GM21447 (cell line): ENCODE data around the gene SPIB.
"Not testable (repeated sequence)": the region's sequence is repeated elsewhere in the genome, so short reads cannot be mapped to it uniquely, and the experiment has no call there.

ENCODE experiments used
- ATAC-seq: cut with Tn5 transposase; IDR thresholded peaks from one replicate; pipeline ENCODE4 v1.9.1; 2021; ENCODE audit not compliant: unreplicated experiment

The SPIB gene

GRCh38 chr19:50390952-50391351 is 27.8 kb upstream of the SPIB start:
- not testable (repeated sequence) for ATAC-seq

DNA sequence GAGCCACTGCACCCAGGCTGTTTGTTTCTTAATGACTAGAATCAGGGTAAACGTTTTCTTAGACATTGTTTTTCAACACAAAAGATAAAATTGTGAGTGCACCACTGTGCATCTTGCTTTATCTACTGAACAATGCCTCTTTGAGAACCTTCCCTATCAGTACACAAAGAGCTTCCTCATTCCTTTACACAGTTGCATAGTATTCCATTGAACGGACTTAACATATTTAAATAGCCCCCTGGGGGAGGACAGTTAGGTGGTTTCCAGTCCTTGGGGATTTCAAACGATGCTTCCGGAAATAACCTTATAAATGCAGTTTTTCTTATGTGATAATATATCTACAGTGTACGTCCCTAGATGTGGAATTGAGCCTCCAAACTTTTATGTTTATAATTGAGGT is 26.0 kb upstream of the SPIB start:
- ATAC-seq: no peak

DNA sequence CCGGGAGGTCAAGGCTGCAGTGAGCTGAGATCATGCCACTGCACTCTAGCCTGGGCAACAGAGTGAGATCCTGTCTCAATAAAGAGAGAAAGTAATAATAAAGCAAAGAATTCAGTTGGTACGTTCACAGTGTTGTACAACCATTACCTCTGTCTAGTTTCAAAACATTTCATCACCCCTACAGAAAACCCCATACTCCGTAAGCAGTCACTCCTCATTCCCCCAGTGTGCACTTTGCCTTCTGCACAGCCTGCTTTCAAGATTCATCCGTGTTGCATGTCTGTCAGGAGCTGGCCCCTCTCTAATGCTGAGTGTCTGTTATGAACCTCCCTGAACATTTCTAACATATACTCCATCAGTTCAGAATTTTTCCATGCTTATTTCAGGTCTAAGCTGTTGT is 25.1 kb upstream of the SPIB start:
- ATAC-seq: no peak

GRCh38 chr19:50394017-50394416 is 24.7 kb upstream of the SPIB start:
- ATAC-seq: no peak

DNA sequence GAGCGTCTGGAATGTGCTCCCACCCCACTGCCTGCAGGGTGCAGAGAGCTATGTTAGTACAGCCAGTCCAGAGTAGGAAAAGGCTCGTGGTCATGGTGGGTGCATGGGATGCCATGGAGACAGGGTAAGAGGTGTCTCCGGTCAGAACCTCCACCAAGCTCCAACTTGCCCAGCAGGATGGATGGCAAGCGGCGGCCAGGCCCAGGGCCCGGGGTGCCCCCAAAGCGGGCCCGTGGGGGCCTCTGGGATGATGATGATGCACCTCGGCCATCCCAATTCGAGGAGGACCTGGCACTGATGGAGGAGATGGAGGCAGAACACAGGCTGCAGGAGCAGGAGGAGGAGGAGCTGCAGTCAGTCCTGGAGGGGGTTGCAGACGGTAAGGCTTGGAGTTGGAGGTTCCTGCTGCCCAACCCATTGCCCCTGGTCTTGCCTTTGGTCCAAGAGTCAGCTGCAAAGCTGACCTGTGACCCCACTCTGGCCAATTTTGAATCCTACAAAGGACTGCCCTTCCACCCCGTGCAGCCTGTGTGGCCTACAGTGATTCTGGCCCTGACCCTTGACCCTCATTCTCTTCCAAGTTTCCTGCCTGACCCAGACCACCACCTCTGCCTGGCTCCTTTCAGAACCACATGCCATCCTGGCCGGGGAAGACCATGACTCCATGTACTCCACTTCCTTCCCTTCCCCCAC is 19.9 kb upstream of the SPIB start:
- no peak for ATAC-seq

GRCh38 chr19:50399368-50399745 is 19.4 kb upstream of the SPIB start:
- no peak for ATAC-seq

DNA sequence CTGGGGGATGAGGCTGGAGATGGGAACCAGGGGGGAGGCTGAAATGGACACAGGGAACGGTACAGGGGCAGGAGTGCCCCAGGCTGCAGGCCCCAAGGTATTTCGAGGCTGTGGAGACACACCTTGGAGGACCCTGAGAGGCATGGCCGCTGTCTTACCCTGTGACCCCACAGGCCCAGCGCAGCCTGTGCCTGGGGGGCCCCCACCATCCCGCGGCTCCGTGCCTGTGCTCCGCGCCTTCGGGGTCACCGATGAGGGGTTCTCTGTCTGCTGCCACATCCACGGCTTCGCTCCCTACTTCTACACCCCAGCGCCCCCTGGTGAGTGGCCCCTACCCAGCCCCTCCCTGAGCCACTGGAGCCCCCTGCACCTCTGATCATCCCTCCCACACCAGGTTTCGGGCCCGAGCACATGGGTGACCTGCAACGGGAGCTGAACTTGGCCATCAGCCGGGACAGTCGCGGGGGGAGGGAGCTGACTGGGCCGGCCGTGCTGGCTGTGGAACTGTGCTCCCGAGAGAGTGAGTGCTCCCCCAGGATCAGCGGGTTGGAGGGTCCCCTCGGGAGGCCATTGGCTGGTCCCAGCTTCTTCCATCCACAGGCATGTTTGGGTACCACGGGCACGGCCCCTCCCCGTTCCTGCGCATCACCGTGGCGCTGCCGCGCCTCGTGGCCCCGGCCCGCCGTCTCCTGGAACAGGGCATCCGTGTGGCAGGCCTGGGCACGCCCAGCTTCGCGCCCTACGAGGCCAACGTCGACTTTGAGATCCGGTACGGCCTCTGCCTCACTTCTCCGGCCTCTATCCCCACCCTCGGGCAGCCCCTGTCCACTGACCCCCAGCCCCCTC is 16.9 kb upstream of the SPIB start:
- ATAC-seq: no peak

GRCh38 chr19:50402544-50403301 is 16.0 kb upstream of the SPIB start:
- ATAC-seq: no peak

DNA sequence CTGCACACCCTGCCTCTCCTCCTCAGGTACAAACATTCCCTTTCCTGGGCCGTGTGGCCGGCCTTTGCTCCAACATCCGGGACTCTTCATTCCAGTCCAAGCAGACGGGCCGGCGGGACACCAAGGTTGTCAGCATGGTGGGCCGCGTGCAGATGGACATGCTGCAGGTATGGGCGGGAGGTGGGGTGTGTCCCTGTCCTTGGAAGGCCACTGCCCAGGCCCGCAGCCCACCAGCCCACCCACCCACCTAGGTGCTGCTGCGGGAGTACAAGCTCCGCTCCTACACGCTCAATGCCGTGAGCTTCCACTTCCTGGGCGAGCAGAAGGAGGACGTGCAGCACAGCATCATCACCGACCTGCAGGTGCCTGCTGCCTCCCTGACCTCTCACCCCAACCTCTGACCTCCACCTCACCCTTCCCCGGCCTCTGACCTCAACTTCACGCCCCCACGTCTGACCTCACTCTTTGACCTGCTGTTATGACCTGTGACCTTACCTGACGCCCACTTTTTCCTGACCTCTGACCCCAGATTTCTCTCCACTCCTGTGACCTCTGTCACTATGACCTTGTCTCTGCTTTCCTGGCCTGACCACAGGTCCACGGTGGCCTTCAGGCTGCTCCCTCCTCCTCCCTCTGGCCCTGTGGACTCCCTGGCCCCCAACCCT is 12.4 kb upstream of the SPIB start:
- no peak for ATAC-seq

DNA sequence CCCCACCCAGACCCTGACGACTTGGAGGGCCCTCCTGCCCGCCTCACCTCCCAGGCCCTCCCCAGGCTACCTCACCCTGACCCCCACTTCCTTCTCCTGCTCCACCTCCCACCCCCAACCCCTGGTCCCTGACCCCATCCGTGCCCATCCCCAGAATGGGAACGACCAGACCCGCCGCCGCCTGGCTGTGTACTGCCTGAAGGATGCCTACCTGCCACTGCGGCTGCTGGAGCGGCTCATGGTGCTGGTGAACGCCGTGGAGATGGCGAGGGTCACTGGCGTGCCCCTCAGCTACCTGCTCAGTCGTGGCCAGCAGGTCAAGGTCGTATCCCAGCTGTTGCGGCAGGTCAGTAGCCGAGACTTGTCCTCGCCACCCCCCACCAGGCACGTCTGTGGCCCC is 11.9 kb upstream of the SPIB start:
- no peak for ATAC-seq

GRCh38 chr19:50409347-50409746 is 9.4 kb upstream of the SPIB start:
- ATAC-seq: no peak

- ATAC-seq: no peak
These were observed 8.6 kb upstream of the SPIB start for GRCh38 chr19:50410109-50410508.

GRCh38 chr19:50412419-50412818 is 6.3 kb upstream of the SPIB start:
- no peak for ATAC-seq

GRCh38 chr19:50413096-50413495 is 5.6 kb upstream of the SPIB start:
- no peak for ATAC-seq

DNA sequence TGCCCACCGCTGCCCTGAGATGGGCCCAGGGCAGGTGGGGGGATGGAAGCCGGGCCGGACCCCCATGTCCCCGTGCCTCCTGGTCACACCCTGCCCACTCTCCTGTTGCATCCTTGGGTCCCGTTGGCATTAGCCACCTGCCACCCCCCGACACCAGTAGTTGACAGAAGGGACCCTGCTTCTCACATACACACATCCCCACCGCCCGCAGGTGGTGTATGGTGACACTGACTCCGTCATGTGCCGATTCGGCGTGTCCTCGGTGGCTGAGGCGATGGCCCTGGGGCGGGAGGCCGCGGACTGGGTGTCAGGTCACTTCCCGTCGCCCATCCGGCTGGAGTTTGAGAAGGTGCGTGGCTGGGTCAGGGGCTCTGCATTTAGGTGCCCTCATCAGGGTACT is 5.2 kb upstream of the SPIB start:
- ATAC-seq: no peak

DNA sequence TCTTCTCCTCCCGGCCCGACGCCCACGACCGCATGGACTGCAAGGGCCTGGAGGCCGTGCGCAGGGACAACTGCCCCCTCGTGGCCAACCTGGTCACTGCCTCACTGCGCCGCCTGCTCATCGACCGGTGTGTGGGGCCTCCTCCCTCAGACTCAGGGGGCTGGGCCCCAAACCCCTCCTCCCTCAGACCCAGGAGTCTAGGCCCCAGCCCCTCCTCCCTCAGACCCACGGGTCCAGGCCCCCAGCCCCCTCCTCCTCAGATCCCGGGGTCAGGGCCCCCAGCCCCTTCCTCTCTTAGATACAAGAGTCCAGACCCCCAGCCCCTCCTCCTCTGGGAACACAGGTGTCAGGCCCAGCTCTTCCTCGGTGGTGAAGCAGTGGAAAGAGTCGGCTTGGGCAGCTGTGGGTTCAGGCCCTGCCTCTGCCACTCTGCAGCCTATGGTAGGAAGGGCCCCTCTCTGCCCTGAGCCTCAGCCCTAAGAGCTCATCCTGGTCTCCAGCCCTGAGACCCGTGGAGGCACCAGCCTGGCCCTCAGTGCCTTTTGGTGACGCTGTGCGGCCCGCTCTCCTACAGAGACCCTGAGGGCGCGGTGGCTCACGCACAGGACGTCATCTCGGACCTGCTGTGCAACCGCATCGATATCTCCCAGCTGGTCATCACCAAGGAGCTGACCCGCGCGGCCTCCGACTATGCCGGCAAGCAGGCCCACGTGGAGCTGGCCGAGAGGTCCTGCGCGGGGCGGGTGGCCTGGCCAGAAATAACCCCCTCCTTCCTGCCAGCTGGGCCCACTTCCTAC is 3.7 kb upstream of the SPIB start:
- ATAC-seq: peak; percentile 23

DNA sequence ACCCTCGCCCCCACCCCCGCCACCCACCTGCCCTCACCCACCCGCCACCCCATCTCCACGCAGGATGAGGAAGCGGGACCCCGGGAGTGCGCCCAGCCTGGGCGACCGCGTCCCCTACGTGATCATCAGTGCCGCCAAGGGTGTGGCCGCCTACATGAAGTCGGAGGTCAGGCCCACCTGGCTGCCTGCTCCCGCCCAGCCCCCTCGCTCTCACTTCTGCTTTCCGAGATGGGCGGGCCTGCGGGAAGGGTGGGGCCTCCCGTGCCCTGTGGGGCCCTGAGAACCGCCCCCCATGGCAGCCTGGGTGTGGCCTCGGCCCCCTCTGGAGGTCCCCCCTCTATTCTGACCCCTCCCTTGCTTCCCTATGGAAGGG is 3.1 kb upstream of the SPIB start:
- peak; percentile 39 for ATAC-seq

DNA sequence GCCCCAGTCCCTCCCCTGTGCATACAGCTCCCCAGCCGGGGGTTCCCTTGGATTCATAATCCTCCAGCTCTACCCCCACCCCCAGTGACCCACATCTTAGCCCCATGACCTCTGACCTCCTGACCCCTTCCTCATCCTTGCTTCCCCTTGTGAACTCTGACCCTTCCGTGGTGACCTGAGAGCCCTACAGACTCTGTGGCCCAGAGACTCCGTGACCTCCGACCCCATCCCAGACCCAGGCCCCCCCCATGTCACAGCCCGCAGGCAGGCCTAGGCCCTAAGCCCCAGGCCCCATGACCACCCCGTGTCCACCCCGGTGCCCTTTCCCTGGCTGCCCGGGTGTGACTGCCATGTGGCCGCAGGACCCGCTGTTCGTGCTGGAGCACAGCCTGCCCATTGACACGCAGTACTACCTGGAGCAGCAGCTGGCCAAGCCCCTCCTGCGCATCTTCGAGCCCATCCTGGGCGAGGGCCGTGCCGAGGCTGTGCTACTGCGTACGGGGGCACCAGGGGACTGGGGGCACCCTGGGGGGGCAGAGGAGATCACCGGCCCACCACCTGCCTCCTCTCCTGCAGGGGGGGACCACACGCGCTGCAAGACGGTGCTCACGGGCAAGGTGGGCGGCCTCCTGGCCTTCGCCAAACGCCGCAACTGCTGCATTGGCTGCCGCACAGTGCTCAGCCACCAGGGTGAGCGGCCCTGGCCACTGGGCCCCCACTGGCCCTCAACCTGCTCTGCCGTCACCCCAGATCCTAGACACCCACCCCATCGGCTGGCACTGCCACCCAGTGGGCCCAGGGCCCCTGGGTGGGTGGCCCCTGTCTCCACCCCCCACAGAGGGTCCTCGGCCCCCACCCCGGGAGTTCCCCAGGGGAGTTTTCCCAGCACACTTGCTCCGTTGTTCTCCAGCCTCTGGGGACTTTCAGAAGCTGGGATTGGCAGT is 2.4 kb upstream of the SPIB start:
- no peak for ATAC-seq
